ENCODE measurements around the gene FAM83G. TPM values are rescaled to one million over a fixed set of nuclear protein-coding genes. Genes with fewer than 3 reads are reported as not detected.

FAM83G gene
- total RNA-seq, 1 experiment from 2014 or later: 21.0 TPM

DNA sequence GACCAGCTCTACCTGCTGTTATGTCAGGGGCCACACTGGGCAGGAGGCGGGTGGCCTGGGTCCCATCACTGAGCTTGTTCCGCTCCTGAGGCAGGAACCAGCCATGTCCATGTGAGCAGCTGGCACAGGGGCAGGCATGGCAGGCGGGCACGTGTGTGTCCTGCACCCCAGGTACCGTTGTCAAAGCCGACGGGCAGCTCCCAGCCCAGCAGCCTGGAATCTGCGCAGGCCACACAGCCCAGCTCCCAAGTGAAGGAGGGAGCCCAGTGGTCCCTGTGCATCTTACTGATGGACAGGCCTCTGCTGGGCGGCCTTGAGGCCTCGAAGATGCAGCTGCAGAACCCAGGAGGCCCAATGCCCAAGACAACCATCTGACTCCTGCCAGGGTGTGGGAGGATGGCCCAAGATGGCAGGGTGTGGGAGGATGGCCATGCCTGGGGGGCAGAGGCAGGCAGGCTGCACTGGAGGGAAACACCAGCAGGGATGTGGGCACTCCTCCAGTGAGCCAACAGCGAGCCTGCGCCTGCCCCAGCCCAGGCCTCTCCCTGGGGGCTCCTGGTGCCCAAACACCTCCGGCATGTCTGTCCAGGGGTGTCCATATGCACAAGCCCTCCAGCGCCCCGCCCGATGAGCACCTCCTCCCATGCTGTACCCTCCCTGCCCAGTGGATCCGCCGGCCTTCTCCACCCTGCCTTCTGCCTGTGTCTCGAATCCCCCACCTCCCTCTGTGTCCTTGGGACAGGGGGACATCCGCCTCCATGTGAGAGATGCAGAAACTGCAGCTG, 12.8 kb downstream of the FAM83G start:
- no peak for DNase-seq (ENCODE audit: low read depth)

DNA sequence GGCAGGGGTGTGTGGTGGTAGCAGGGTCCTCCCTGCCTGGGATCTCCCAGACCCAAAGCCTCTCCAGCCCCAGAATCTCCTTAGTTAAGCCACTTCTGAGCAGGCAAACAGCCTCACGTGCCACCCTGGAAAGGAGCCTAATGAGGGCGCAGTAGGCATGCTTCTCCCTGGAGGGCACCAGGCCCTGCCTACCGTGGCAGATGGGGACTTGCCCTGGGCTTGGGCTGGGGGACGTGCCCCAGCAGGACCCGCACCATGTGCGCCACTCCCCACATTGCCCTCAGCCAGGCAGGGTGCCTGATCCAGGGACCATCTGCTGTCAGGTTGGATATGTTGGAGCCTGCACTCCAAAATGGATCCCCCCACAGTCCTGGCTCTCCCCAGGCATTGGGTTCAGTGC, 14.2 kb downstream of the FAM83G start:
- no peak for DNase-seq (ENCODE audit: low read depth)

- DNase-seq (ENCODE audit: low read depth): no peak
These were observed 15.9 kb downstream of the FAM83G start for GRCh38 chr17:18988546-18989173.

- DNase-seq (ENCODE audit: low read depth): no peak
These were observed 16.6 kb downstream of the FAM83G start for GRCh38 chr17:18987862-18988545.

- DNase-seq (ENCODE audit: low read depth): no peak
These were observed 17.3 kb downstream of the FAM83G start for GRCh38 chr17:18987230-18987610.

DNA sequence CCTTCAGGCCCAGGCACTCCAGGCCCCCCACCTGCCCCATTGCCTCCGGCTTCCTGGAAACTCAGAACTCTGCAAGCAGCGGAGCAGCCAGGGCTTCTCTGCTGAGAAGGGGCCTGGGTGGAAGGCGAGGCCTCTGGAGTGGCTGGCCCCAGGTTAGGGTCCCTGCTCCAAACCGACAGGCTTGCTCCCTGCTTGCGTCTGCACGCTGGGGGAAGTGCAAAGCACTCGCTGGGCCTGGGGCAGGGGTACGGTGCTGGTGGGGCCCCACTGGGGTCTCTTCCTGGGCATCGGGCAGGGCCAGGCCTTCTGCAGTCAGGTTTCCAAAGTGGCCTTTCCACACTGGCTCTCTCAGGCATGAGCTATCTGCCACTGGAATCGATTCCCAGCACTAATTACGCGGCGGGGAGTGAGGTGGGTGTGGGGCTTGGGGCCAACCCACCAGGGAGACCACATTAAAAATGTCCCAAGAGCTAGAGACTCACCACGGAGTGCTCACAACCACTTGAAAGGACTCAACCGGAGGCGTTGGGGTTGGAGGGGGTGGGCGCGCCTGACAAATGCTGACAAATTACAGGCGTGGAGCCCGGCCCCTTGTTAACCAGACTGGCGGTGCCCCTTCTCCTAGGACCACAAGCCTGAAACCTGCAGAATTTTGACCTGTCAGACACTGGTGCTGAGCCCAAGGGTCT, 17.9 kb downstream of the FAM83G start:
- no peak for DNase-seq (ENCODE audit: low read depth)

DNA sequence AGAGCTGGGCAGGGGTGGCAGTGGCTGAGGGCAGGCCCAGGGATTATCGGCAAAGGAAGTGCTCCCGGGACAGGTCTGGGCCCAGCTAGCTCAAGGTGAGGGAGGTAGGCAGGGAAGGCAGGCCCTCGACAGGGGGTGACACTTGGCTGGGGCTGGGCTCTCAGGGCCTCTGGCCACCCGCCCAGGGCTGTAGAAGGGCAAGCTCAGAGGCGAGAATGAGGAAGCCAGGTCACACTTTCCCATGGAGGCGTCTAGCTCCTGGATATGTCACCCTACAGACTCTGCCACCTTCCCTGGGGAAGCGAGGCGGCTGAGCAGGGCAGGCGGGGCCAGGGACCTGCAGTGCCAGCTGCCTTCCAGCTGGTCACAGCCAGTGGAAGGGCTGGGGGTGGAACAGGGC, 19.1 kb downstream of the FAM83G start:
- no peak for DNase-seq (ENCODE audit: low read depth)

DNA sequence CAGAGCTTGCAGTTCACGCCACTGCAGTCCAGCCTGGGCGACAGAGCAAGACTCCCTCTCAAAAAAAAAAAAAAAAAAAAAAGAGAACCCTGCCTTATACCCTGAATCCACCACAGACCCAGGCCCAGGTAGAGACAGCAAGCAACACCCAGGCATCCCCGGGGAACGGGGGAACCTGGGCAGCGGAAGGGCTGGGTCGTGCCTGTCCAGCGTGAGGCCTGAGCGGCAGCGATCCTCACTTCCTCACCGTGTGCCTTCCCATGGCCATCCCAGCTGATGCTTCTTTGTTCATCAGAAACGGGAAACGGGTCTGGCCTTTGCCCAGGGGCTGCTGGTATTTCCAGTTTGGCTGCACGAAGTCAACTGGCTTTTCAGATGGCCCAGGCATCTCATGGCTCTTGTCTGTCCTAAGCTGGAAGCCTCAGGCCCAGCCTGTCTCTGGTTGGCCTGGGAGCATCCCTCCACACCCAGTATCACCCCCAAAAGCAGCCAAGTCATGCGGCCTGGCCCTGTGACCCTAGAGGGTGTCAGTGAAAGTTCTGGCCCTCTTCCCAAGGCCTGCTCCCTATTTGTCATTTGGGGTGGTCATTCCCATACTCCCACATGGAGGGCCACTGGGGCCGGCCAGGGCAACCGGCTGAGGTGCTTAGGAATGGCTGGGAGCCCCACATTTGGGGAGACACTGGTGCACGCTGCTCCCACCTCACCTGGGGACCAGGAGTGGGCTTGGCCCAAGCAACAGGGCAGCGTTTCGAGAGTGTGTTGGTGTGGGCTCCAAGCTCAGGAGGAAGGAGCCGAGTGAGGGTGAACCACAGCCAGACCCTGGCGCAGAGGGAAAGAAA, 20.1 kb downstream of the FAM83G start:
- no peak for DNase-seq (ENCODE audit: low read depth)

DNA sequence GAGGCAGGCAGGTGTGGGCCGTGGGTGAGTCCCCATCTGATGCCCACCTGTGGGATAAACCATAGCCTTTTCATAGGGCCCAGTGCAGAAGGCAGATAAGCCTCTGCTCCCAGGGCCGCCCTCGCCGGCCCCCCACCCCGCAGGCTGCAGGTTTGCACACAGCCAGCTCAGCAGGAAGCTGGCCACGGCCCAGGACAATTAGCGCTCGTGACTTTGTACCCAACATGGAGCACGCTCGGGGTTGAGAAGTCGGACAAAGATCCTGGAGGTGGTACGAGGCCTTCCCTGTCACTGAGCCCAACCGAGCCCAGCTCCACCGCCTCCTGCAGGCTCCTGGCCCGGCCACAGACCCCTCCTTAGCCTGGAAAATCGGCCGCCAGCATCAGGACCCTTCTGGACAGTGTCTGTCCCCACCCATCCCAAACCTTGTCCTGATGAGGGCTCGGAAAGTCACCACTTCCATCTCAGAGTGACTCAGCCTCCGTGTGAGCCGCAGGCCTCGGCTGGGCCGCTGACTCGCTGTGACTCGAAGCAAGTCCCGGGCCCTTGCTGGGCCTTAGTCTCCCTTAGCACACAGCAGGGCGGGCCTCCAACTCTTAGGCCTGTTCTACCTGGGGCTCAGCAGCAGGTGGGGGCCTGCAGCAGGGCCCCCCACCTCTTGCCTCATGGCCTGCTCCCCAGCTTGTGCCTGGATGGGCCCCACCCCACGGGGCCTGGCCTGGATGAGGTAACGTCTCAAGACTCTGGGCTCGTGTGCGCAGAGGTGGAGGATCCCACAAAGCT, 22.7 kb downstream of the FAM83G start:
- DNase-seq (ENCODE audit: low read depth): peak; percentile 69

DNA sequence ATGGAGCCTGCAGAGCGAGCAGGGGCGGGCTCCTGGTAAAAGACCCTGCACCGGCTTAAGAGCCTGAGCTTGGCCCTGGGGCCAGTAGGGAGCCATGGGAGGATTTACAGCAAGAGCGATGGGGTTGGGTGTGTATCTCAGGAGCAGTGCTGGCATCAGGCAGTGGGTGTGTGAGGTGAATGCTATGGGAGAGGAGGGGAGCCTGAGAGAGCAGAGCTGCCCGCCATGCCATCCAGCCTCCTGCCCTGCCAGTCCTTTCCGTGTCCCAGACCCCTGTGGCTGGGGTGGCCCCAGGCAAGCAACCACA, 23.3 kb downstream of the FAM83G start:
- DNase-seq (ENCODE audit: low read depth): no peak

- DNase-seq (ENCODE audit: low read depth): no peak
These were observed 23.8 kb downstream of the FAM83G start for GRCh38 chr17:18980682-18981334.

DNA sequence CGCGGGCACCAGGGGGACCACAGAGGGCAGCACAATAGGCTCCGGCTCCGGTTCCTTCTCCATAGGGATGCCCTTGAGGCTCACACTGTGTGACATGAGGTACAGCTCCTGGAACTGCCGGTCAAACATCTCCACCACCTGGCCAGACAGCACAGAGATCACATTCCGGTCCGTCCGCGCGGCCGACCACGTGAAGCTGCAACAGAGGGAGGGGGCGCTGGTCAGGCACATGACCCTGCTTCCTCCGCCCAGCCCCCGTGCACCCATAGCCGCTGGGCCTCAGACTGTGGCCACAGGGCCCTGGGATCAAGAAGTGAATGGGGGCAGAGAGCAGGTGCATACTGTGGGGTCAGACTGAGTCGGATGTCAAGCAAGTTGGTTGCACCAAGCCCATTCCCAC, 25.9 kb downstream of the FAM83G start:
- DNase-seq (ENCODE audit: low read depth): no peak

GRCh38 chr17:18978050-18978449, 26.5 kb downstream of the FAM83G start:
- DNase-seq (ENCODE audit: low read depth): no peak

DNA sequence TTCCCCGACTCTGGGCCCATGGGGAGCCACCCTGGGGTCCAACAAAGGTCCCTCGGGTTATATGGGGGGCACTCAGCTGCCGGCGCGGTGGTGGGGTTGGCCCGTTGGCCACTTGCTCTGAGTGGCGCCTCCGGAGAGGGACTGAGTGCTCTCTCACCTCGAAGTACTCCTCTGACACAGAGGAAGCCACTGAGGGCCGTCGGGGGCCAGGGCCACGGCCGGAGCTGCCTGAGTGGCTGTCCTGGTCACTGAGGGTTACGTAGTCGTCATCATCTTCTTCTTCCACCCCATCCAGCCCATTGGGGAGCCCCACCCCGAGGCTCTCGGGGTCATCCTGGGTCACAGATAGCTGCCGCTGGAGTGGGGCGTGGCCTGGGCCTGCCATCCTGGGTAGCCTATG, 26.9 kb downstream of the FAM83G start:
- no peak for DNase-seq (ENCODE audit: low read depth)

- no peak for DNase-seq (ENCODE audit: low read depth)
These were observed 27.5 kb downstream of the FAM83G start for GRCh38 chr17:18977021-18977420.

DNA sequence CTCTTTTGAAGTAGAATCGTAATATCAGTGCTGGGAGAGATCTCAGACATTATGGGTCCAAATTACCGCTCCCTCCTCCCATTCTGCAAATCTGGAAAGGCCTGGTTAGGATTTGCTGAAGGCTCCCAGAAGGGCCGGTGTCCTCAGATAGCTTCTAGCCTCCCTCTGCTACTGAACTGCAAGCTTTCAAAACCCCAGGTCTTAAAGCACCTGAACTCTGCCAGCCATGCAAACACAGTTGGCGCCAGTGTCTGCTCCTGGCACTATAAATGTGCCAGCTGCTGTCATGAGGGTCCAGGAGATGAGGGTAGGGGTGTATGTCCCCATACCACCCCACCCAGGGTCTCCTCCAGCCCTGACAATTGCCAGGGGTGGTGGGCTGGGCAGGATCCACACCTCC, 28.4 kb downstream of the FAM83G start:
- no peak for DNase-seq (ENCODE audit: low read depth)

- no peak for DNase-seq (ENCODE audit: low read depth)
These were observed 29.0 kb downstream of the FAM83G start for GRCh38 chr17:18975597-18975996.

GRCh38 chr17:18974407-18975149, 30.0 kb downstream of the FAM83G start:
- no peak for DNase-seq (ENCODE audit: low read depth)

DNA sequence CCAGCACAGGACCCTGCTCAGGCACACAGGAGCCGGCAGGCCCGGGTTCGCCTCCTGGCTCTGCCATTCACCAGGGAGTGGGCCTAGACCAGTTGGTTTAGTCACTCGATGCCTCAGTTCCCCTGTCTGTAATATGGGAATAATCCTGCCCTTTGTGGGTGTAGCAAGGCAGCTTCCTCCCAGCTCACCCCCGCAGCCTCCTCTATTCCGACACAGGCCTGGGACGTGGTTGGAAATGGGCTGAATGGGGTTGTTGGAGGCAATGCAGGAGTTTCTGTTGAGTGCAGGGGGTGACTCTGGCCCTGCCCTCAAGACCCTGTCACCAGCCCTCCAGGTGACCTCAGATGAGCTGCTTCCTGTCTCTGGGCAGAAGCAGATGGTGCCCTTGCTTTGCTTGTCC, 32.8 kb downstream of the FAM83G start:
- DNase-seq (ENCODE audit: low read depth): no peak
